Measurements from ENCODE around the gene UGT3A1.

The UGT3A1 gene

GRCh38 chr5:35924122-35924949 is 66.9 kb downstream of the UGT3A1 start:
- H3K4me3 ChIP-seq (ENCODE audit: low read length): no peak overlapping the region
- peaks cover 8% of the 10 kb centered on the region for H3K27me3 ChIP-seq (ENCODE audit: insufficient read depth, low read length)
- no peaks in the 10 kb centered on the region for H3K36me3 ChIP-seq (ENCODE audit: insufficient read depth, low read length)
- no peaks in the 10 kb centered on the region for H3K9me3 ChIP-seq (ENCODE audit: low read length)
- no peak overlapping the region for H2AFZ ChIP-seq (ENCODE audit: low read depth, low read length)
- no peaks in the 10 kb centered on the region for H3K4me1 ChIP-seq (ENCODE audit: insufficient read depth, low read length)

- no peaks in the 10 kb centered on the region for H3K36me3 ChIP-seq (ENCODE audit: insufficient read depth, low read length)
- no peaks in the 10 kb centered on the region for H3K9me3 ChIP-seq (ENCODE audit: low read length)
- no peak overlapping the region for H2AFZ ChIP-seq (ENCODE audit: low read depth, low read length)
- H3K4me3 ChIP-seq (ENCODE audit: low read length): no peak overlapping the region
- H3K4me1 ChIP-seq (ENCODE audit: insufficient read depth, low read length): no peaks in the 10 kb centered on the region
- peaks cover 8% of the 10 kb centered on the region for H3K27me3 ChIP-seq (ENCODE audit: insufficient read depth, low read length)
These were observed 68.7 kb downstream of the UGT3A1 start for GRCh38 chr5:35922468-35922867.

GRCh38 chr5:35921930-35922329 is 69.3 kb downstream of the UGT3A1 start:
- peaks cover 8% of the 10 kb centered on the region for H3K27me3 ChIP-seq (ENCODE audit: insufficient read depth, low read length)
- H3K36me3 ChIP-seq (ENCODE audit: insufficient read depth, low read length): no peaks in the 10 kb centered on the region
- no peak overlapping the region for H2AFZ ChIP-seq (ENCODE audit: low read depth, low read length)
- H3K4me1 ChIP-seq (ENCODE audit: insufficient read depth, low read length): no peaks in the 10 kb centered on the region
- no peaks in the 10 kb centered on the region for H3K9me3 ChIP-seq (ENCODE audit: low read length)
- no peak overlapping the region for H3K4me3 ChIP-seq (ENCODE audit: low read length)

GRCh38 chr5:35920890-35921289 is 70.3 kb downstream of the UGT3A1 start:
- Histone ChIP-seq H3K36me3 (ENCODE audit: insufficient read depth, low read length) (no peaks in the 10 kb centered on the region), H3K4me1 (ENCODE audit: insufficient read depth, low read length) (no peaks in the 10 kb centered on the region), H3K27me3 (ENCODE audit: insufficient read depth, low read length) (peaks cover 8% of the 10 kb centered on the region), H3K4me3 (ENCODE audit: low read length) (no peak overlapping the region), H2AFZ (ENCODE audit: low read depth, low read length) (no peak overlapping the region), H3K9me3 (ENCODE audit: low read length) (no peaks in the 10 kb centered on the region)

- Histone ChIP-seq H3K4me1 (ENCODE audit: insufficient read depth, low read length) (no peaks in the 10 kb centered on the region), H3K27me3 (ENCODE audit: insufficient read depth, low read length) (peaks cover 2% of the 10 kb centered on the region), H3K4me3 (ENCODE audit: low read length) (no peak overlapping the region), H2AFZ (ENCODE audit: low read depth, low read length) (no peak overlapping the region), H3K36me3 (ENCODE audit: insufficient read depth, low read length) (no peaks in the 10 kb centered on the region), H3K9me3 (ENCODE audit: low read length) (no peaks in the 10 kb centered on the region)
These were observed 72.0 kb downstream of the UGT3A1 start for GRCh38 chr5:35919191-35919590.

GRCh38 chr5:35908814-35909213 is 82.4 kb downstream of the UGT3A1 start:
- H2AFZ ChIP-seq (ENCODE audit: low read depth, low read length): no peak overlapping the region
- no peaks in the 10 kb centered on the region for H3K27me3 ChIP-seq (ENCODE audit: insufficient read depth, low read length)
- H3K4me3 ChIP-seq (ENCODE audit: low read length): no peak overlapping the region
- no peaks in the 10 kb centered on the region for H3K36me3 ChIP-seq (ENCODE audit: insufficient read depth, low read length)
- H3K9me3 ChIP-seq (ENCODE audit: low read length): no peaks in the 10 kb centered on the region
- H3K4me1 ChIP-seq (ENCODE audit: insufficient read depth, low read length): no peaks in the 10 kb centered on the region

GRCh38 chr5:35908228-35908627 is 83.0 kb downstream of the UGT3A1 start:
- H2AFZ ChIP-seq (ENCODE audit: low read depth, low read length): no peak overlapping the region
- no peaks in the 10 kb centered on the region for H3K27me3 ChIP-seq (ENCODE audit: insufficient read depth, low read length)
- H3K4me1 ChIP-seq (ENCODE audit: insufficient read depth, low read length): no peaks in the 10 kb centered on the region
- no peaks in the 10 kb centered on the region for H3K36me3 ChIP-seq (ENCODE audit: insufficient read depth, low read length)
- H3K9me3 ChIP-seq (ENCODE audit: low read length): no peaks in the 10 kb centered on the region
- no peak overlapping the region for H3K4me3 ChIP-seq (ENCODE audit: low read length)

GRCh38 chr5:35904443-35905132 is 86.6 kb downstream of the UGT3A1 start:
- no peaks in the 10 kb centered on the region for H3K4me1 ChIP-seq (ENCODE audit: insufficient read depth, low read length)
- no peak overlapping the region for H3K4me3 ChIP-seq (ENCODE audit: low read length)
- no peaks in the 10 kb centered on the region for H3K27me3 ChIP-seq (ENCODE audit: insufficient read depth, low read length)
- H3K36me3 ChIP-seq (ENCODE audit: insufficient read depth, low read length): no peaks in the 10 kb centered on the region
- no peaks in the 10 kb centered on the region for H3K9me3 ChIP-seq (ENCODE audit: low read length)
- H2AFZ ChIP-seq (ENCODE audit: low read depth, low read length): no peak overlapping the region

GRCh38 chr5:35903631-35904203 is 87.5 kb downstream of the UGT3A1 start:
- Histone ChIP-seq H3K4me1 (ENCODE audit: insufficient read depth, low read length) (no peaks in the 10 kb centered on the region), H3K4me3 (ENCODE audit: low read length) (no peak overlapping the region), H3K9me3 (ENCODE audit: low read length) (no peaks in the 10 kb centered on the region), H3K27me3 (ENCODE audit: insufficient read depth, low read length) (no peaks in the 10 kb centered on the region), H2AFZ (ENCODE audit: low read depth, low read length) (no peak overlapping the region), H3K36me3 (ENCODE audit: insufficient read depth, low read length) (no peaks in the 10 kb centered on the region)

GRCh38 chr5:35902046-35902672 is 89.0 kb downstream of the UGT3A1 start:
- H3K4me1 ChIP-seq (ENCODE audit: insufficient read depth, low read length): no peaks in the 10 kb centered on the region
- no peak overlapping the region for H2AFZ ChIP-seq (ENCODE audit: low read depth, low read length)
- no peaks in the 10 kb centered on the region for H3K36me3 ChIP-seq (ENCODE audit: insufficient read depth, low read length)
- H3K27me3 ChIP-seq (ENCODE audit: insufficient read depth, low read length): no peaks in the 10 kb centered on the region
- no peak overlapping the region for H3K4me3 ChIP-seq (ENCODE audit: low read length)
- no peaks in the 10 kb centered on the region for H3K9me3 ChIP-seq (ENCODE audit: low read length)
